Caco-2 (cell line): ENCODE data around the gene PTK7. TPM values are rescaled to one million over a fixed set of nuclear protein-coding genes. Genes with fewer than 3 reads are reported as not detected.

ENCODE experiments used
- BruUV-seq: library from RNA; stranded (reverse); fragments of 400-500 nt; replicated peaks from 2 replicates; lab custom pipeline; 2021; lab: Mats Ljungman, UMichigan
- CTCF ChIA-PET: fragments of 300-600 bp; sonication (Branson Sonifier 250); formaldehyde crosslinking; loops from one replicate; lab custom pipeline; 2022; ENCODE audit warnings: antibody characterized with exemption; lab: Charles Lee
- POLR2A ChIA-PET: fragments of 300-600 bp; sonication (Branson Sonifier 250); formaldehyde crosslinking; loops from one replicate; lab custom pipeline; 2022; ENCODE audit warnings: antibody characterized with exemption; lab: Charles Lee
- DNase-seq, 2 experiments: peaks; one replicate each; pipeline versions ENCODE4 v3.0.0 to v3.0.0-alpha.2; 2020 to 2022
- H3K27me3 ChIP-seq: replicated peaks from 2 replicates; pipeline ENCODE4 v1.6.0; 2011; ENCODE audit warnings: low read length; ENCODE audit not compliant: control insufficient read depth, insufficient read depth
- H3K36me3 ChIP-seq: 2 replicates; pipeline ENCODE4 v1.5.1; 2011; ENCODE audit warnings: low read length; ENCODE audit not compliant: control insufficient read depth, insufficient read depth
- H3K4me1 ChIP-seq: fragments of 250-450 bp; sonication (Bioruptor Pico); 2 replicates; pipeline ENCODE4 v1.5.1; 2020; ENCODE audit warnings: mild to moderate bottlenecking
- H3K4me3 ChIP-seq: 2 replicates; pipeline ENCODE4 v1.5.1; 2011; ENCODE audit warnings: low read depth, mild to moderate bottlenecking, control low read depth, low read length
- H3K9me3 ChIP-seq: fragments of 250-450 bp; sonication (Bioruptor Pico); 2 replicates; pipeline ENCODE4 v1.5.1; 2020; ENCODE audit warnings: mild to moderate bottlenecking, moderate library complexity
- H3K27ac Mint-ChIP-seq: one replicate; pipeline ENCODE4 v1.8.0; 2022; ENCODE audit warnings: mixed read lengths; ENCODE audit not compliant: unreplicated experiment
- H3K27me3 Mint-ChIP-seq: one replicate; pipeline ENCODE4 v1.8.0; 2022; ENCODE audit warnings: mixed read lengths; ENCODE audit not compliant: insufficient read depth, unreplicated experiment
- H3K36me3 Mint-ChIP-seq: one replicate; pipeline ENCODE4 v1.8.0; 2022; ENCODE audit warnings: mild to moderate bottlenecking, mixed read lengths; ENCODE audit not compliant: insufficient read depth, unreplicated experiment
- H3K4me1 Mint-ChIP-seq: one replicate; pipeline ENCODE4 v1.8.0; 2022; ENCODE audit warnings: low read depth, mixed read lengths; ENCODE audit not compliant: unreplicated experiment
- H3K4me3 Mint-ChIP-seq: one replicate; pipeline ENCODE4 v1.8.0; 2022; ENCODE audit warnings: mild to moderate bottlenecking, moderate library complexity, mixed read lengths; ENCODE audit not compliant: unreplicated experiment
- H3K9me3 Mint-ChIP-seq: one replicate; pipeline ENCODE4 v1.8.0; 2022; ENCODE audit warnings: mixed read lengths; ENCODE audit not compliant: unreplicated experiment
- intact Hi-C: fragments of 100-400 bp; cut with micrococcal nuclease; formaldehyde crosslinking; loops from one replicate; pipeline ENCODE4 v1.10.0; 2022; ENCODE audit not compliant: unreplicated experiment
- total RNA-seq: library from RNA; stranded (reverse); gene quantifications from 2 replicates; pipeline ENCODE4 v1.2.3, GENCODE V29; 2022
- TF ChIP-seq, protein P1 (sequence below), 2 experiments: fragments of 200-600 bp in 1 of 2; IDR thresholded peaks; 1 replicate in 1 of 2; 2 replicates in 1 of 2; pipeline versions ENCODE4 v1.5.1 to v1.8.0; 2011 to 2022; ENCODE audit warnings: antibody characterized with exemption in 1 of 2, control low read depth in 1 of 2, inconsistent platforms in 1 of 2, low read depth in 1 of 2, low read length in 1 of 2, mild to moderate bottlenecking in 1 of 2, moderate library complexity in 1 of 2; ENCODE audit not compliant: insufficient read depth in 1 of 2, severe bottlenecking in 1 of 2, unreplicated experiment in 1 of 2

Gene PTK7
- total RNA-seq, 1 experiment from 2014 or later, result 180 TPM

DNA sequence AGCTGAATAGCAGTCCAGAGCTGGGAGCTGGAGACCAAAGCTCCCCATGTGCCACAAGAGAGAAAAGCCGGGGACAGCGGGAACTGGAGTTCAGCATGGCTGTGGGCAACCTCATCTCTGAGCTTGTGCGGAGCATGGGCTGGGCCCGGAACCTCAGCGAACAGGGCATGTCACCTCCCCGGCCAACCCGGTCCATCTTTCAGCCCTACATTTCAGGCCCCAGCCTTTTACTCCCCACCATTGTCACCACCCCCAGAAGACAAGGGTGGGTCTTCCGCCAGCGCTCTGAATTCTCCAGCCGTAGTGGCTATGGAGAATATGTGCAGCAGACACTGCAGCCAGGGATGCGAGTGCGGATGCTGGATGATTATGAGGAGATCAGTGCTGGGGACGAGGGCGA lies 109.9 kb downstream of the PTK7 start:
- no peak for DNase-seq
- Mint-ChIP-seq H3K36me3 (peaks cover 6% of the 10 kb centered on the region), H3K9me3 (no peaks in the 10 kb centered on the region), H3K27ac (no peak overlapping the region), H3K27me3 (no peaks in the 10 kb centered on the region), H3K4me3 (no peak overlapping the region), H3K4me1 (peaks cover 14% of the 10 kb centered on the region)
- intact Hi-C loops, result no loop called here
- Histone ChIP-seq H3K27me3 (no peaks in the 10 kb centered on the region), H3K36me3 (no peaks in the 10 kb centered on the region), H3K9me3 (no peaks in the 10 kb centered on the region), H3K4me1 (no peaks in the 10 kb centered on the region), H3K4me3 (no peak overlapping the region)
- ChIA-PET POLR2A (no interaction called here), CTCF (no interaction called here)
- BruUV-seq, result no TSS peak
- TF ChIP-seq, protein P1, sequence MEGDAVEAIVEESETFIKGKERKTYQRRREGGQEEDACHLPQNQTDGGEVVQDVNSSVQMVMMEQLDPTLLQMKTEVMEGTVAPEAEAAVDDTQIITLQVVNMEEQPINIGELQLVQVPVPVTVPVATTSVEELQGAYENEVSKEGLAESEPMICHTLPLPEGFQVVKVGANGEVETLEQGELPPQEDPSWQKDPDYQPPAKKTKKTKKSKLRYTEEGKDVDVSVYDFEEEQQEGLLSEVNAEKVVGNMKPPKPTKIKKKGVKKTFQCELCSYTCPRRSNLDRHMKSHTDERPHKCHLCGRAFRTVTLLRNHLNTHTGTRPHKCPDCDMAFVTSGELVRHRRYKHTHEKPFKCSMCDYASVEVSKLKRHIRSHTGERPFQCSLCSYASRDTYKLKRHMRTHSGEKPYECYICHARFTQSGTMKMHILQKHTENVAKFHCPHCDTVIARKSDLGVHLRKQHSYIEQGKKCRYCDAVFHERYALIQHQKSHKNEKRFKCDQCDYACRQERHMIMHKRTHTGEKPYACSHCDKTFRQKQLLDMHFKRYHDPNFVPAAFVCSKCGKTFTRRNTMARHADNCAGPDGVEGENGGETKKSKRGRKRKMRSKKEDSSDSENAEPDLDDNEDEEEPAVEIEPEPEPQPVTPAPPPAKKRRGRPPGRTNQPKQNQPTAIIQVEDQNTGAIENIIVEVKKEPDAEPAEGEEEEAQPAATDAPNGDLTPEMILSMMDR (IDR thresholded peaks at IDR 0.05; ENCODE audit: insufficient read depth in 1 of 2, low read depth in 1 of 2, low read length in 1 of 2, severe bottlenecking in 1 of 2, unreplicated experiment in 1 of 2), result no peak

- TF ChIP-seq, protein P1 (IDR thresholded peaks at IDR 0.05; ENCODE audit: insufficient read depth in 1 of 2, low read depth in 1 of 2, low read length in 1 of 2, severe bottlenecking in 1 of 2, unreplicated experiment in 1 of 2), result no peak
- no peaks in the 10 kb centered on the region for H3K36me3 ChIP-seq
- H3K27me3 ChIP-seq, result no peaks in the 10 kb centered on the region
- H3K4me3 ChIP-seq, result no peak overlapping the region
- H3K9me3 ChIP-seq, result no peaks in the 10 kb centered on the region
- no TSS peak for BruUV-seq
- ChIA-PET POLR2A (no interaction called here), CTCF (no interaction called here)
- H3K27me3 Mint-ChIP-seq, result no peaks in the 10 kb centered on the region
- H3K9me3 Mint-ChIP-seq, result no peaks in the 10 kb centered on the region
- DNase-seq, result peak in 1 of 2 experiments; percentile 26
- H3K4me1 ChIP-seq, result no peaks in the 10 kb centered on the region
- peaks cover 6% of the 10 kb centered on the region for H3K36me3 Mint-ChIP-seq
- intact Hi-C loops, result no loop called here
- no peak overlapping the region for H3K27ac Mint-ChIP-seq
- peaks cover 14% of the 10 kb centered on the region for H3K4me1 Mint-ChIP-seq
- H3K4me3 Mint-ChIP-seq, result no peak overlapping the region
Measured at GRCh38 chr6:43186706-43187105, 110.6 kb downstream of the PTK7 start.

DNA sequence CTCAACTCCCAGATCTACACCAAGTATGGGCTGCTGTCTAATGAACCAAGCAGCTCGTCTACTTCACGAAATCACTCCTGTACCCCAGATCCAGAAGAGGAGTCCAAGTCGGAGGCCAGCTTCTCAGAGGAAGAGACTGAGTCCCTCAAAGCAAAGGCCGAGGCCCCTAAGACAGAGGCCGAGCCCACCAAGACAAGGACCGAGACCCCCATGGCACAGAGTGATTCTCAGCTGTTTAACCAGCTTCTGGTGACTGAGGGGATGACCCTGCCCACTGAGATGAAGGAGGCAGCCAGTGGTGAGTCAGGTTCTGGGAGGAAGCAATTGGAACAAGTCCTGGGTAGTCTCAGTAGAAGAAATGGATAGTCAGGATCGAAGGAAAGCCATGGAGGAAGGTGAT lies 111.7 kb downstream of the PTK7 start:
- Mint-ChIP-seq H3K27ac (no peak overlapping the region), H3K4me3 (no peak overlapping the region), H3K9me3 (no peaks in the 10 kb centered on the region), H3K4me1 (peaks cover 11% of the 10 kb centered on the region), H3K27me3 (no peaks in the 10 kb centered on the region), H3K36me3 (peaks cover under 1% of the 10 kb centered on the region)
- no TSS peak for BruUV-seq
- H3K9me3 ChIP-seq, result no peaks in the 10 kb centered on the region
- no peaks in the 10 kb centered on the region for H3K27me3 ChIP-seq
- H3K4me1 ChIP-seq, result no peaks in the 10 kb centered on the region
- DNase-seq, result no peak
- no peak overlapping the region for H3K4me3 ChIP-seq
- TF ChIP-seq, protein P1 (IDR thresholded peaks at IDR 0.05; ENCODE audit: insufficient read depth in 1 of 2, low read depth in 1 of 2, low read length in 1 of 2, severe bottlenecking in 1 of 2, unreplicated experiment in 1 of 2), result no peak
- intact Hi-C loops, result no loop called here
- POLR2A ChIA-PET, result interaction anchor here (0.5 kb wide), 1 partner anchor 406 kb away, joined by 8 read pairs; no protein-coding TSS in a partner anchor
- CTCF ChIA-PET, result no interaction called here
- no peaks in the 10 kb centered on the region for H3K36me3 ChIP-seq
